ENCODE results near the gene AGPAT4.

Gene AGPAT4

GRCh38 chr6:161136655-161137054, 137.2 kb downstream of the AGPAT4 start:
- no peak overlapping the region for H3K4me2 ChIP-seq (ENCODE audit: low read length)
- TF ChIP-seq EZH2phosphoT487 (IDR thresholded peaks at IDR 0.05; ENCODE audit: borderline replicate concordance, low read length) = no peak
- no peak for TF ChIP-seq CTCF (IDR thresholded peaks at IDR 0.05; ENCODE audit: low read depth, low read length, poor library complexity, severe bottlenecking)
- no peaks in the 10 kb centered on the region for H3K9me3 ChIP-seq (ENCODE audit: control insufficient read depth, insufficient read depth, low read length)
- no peaks in the 10 kb centered on the region for H3K79me2 ChIP-seq (ENCODE audit: control insufficient read depth, low read length)
- no peaks in the 10 kb centered on the region for H3F3A ChIP-seq (ENCODE audit: control insufficient read depth, insufficient read depth)
- no peak overlapping the region for H3K4me3 ChIP-seq (ENCODE audit: low read length)
- no peaks in the 10 kb centered on the region for H3K27me3 ChIP-seq (ENCODE audit: control insufficient read depth, low read length)
- peaks cover 6% of the 10 kb centered on the region for H3K36me3 ChIP-seq (ENCODE audit: control insufficient read depth, low read length)
- H4K20me1 ChIP-seq (ENCODE audit: control insufficient read depth, insufficient read depth, low read depth, low read length) = no peaks in the 10 kb centered on the region
- H3K9me2 ChIP-seq (replicated peaks; ENCODE audit: control insufficient read depth, low read length) = no peaks in the 10 kb centered on the region
- H3K27ac ChIP-seq (ENCODE audit: low read depth, low read length) = no peak overlapping the region
- H3K4me1 ChIP-seq (ENCODE audit: control insufficient read depth, low read length) = no peaks in the 10 kb centered on the region

- Histone ChIP-seq H3K27ac (ENCODE audit: low read depth, low read length) (no peak overlapping the region), H3K36me3 (ENCODE audit: control insufficient read depth, low read length) (peaks cover 9% of the 10 kb centered on the region)
- TF ChIP-seq EZH2phosphoT487 (IDR thresholded peaks at IDR 0.05; ENCODE audit: borderline replicate concordance, low read length) (no peak), CTCF (IDR thresholded peaks at IDR 0.05; ENCODE audit: low read depth, low read length, poor library complexity, severe bottlenecking) (no peak)
These were observed 137.9 kb downstream of the AGPAT4 start for GRCh38 chr6:161135695-161136591.

GRCh38 chr6:161134550-161135298, 139.1 kb downstream of the AGPAT4 start:
- Histone ChIP-seq H3K27ac (ENCODE audit: low read depth, low read length) (no peak overlapping the region), H4K20me1 (ENCODE audit: control insufficient read depth, insufficient read depth, low read depth, low read length) (no peaks in the 10 kb centered on the region), H3K4me2 (ENCODE audit: low read length) (no peak overlapping the region), H3K27me3 (ENCODE audit: control insufficient read depth, low read length) (no peaks in the 10 kb centered on the region), H3K36me3 (ENCODE audit: control insufficient read depth, low read length) (peaks cover 9% of the 10 kb centered on the region), H3K9me3 (ENCODE audit: control insufficient read depth, insufficient read depth, low read length) (no peaks in the 10 kb centered on the region), H3K4me3 (ENCODE audit: low read length) (no peak overlapping the region), H3K4me1 (ENCODE audit: control insufficient read depth, low read length) (no peaks in the 10 kb centered on the region), H3K9me2 (replicated peaks; ENCODE audit: control insufficient read depth, low read length) (no peaks in the 10 kb centered on the region), H3K79me2 (ENCODE audit: control insufficient read depth, low read length) (no peaks in the 10 kb centered on the region), H3F3A (ENCODE audit: control insufficient read depth, insufficient read depth) (no peaks in the 10 kb centered on the region)
- no peak for TF ChIP-seq EZH2phosphoT487 (IDR thresholded peaks at IDR 0.05; ENCODE audit: borderline replicate concordance, low read length)
- no peak for TF ChIP-seq CTCF (IDR thresholded peaks at IDR 0.05; ENCODE audit: low read depth, low read length, poor library complexity, severe bottlenecking)

More at GRCh38 chr6:161135695-161136591, 137.9 kb downstream of the AGPAT4 start:
- H3K4me3 ChIP-seq (ENCODE audit: low read length) = no peak overlapping the region
- H3K4me1 ChIP-seq (ENCODE audit: control insufficient read depth, low read length) = no peaks in the 10 kb centered on the region
- H3K27me3 ChIP-seq (ENCODE audit: control insufficient read depth, low read length) = no peaks in the 10 kb centered on the region
- no peak overlapping the region for H3K4me2 ChIP-seq (ENCODE audit: low read length)
- no peaks in the 10 kb centered on the region for H3K9me3 ChIP-seq (ENCODE audit: control insufficient read depth, insufficient read depth, low read length)
- no peaks in the 10 kb centered on the region for H3K79me2 ChIP-seq (ENCODE audit: control insufficient read depth, low read length)
- H4K20me1 ChIP-seq (ENCODE audit: control insufficient read depth, insufficient read depth, low read depth, low read length) = no peaks in the 10 kb centered on the region
- no peaks in the 10 kb centered on the region for H3F3A ChIP-seq (ENCODE audit: control insufficient read depth, insufficient read depth)
- no peaks in the 10 kb centered on the region for H3K9me2 ChIP-seq (replicated peaks; ENCODE audit: control insufficient read depth, low read length)

All from DOHH2 (cell line).